Left forelimb (tissue), 1 donor: ENCODE measurements around the gene MAFB.
"Not testable (repeated sequence)": the region's sequence is repeated elsewhere in the genome, so short reads cannot be mapped to it uniquely, and the experiment has no call there.

Experiments
- DNase-seq: peaks from one replicate; pipeline ENCODE4 v3.0.0-alpha.2; 2018; ENCODE audit warnings: low spot score

The MAFB gene

DNA sequence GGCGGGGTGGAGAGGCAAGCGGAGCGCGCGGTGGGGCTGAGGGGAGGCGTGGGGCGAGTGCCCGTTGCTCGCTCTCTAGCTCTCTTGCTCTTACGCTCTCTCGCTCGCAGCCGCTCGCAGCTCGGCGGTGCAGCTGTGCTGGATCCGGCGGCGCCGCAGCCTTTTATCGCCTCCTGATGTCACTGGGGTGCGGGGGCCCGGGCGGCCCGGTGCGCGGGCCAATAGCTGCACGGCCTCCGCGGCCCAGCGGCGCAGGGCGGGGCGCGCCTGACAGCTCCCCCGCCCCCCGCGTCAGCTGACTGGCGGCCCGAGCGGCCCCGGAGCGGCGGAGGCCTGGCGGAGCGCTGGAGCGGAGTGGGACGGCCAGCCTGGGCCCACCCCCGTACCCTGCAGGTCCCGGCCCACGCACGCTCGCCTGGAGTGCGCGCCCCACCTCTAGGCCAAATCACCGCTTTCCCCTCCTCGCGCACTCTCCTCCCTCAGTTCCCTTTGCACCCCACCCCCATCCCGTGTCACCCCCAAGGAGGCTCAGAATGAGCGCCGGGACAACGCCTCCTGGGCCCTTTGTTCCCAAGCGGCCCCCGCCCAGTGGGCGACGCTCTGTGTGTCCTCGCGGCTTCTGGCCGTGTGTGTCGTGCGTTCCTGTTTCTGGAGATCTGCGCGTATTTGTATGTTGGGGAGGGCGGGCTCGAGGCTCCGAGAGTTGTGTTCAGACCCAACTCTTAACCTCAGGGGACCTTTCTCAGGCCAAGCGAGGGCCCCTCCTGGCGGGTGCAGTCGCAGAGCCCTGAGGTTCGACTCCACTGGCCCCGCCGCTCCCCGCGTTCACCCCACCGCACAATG lies at the start of gene MAFB:
MAFB (minus strand) TSS at position 137 of the 843 bp plus-strand sequence. CDS start 386 bp downstream, outside the sequence.
- peak; percentile 96 for DNase-seq

DNA sequence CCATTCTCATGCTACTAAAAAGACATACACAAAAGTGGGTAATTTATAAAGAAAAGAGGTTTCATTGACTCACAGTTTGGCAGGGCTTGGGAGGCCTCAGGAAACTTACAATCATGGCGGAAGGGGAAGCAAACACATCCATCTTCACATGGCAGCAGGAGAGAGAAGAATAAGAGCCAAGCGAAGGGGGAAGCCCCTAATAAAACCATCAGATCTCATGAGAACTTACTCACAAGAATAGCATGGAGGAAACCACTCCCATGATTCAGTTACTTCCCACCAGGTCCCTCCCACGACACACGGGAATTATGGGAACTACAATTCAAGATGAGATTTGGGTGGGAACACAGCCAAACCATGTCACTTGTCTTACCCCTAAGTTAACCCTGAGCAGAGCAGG lies 47.4 kb upstream of the MAFB start:
- not testable (repeated sequence) for DNase-seq

DNA sequence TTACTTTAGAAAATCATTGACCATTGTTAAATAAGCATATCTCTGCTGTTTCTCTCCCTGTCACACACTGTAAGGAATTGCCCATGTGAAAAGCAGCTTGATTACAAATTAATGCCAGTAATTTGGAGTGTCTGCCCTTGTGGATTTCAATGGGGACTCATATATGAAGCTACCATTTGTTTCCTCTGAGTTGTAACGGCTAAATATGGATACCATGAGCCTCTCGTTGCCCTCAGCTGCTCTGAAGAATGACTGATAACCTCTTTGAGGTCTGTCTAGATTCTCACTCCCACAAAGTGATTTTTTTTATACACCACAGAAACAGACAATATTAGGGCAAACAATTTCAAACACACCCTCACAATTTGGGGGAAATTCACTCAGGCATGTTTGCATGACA lies 40.0 kb upstream of the MAFB start:
- no peak for DNase-seq

DNA sequence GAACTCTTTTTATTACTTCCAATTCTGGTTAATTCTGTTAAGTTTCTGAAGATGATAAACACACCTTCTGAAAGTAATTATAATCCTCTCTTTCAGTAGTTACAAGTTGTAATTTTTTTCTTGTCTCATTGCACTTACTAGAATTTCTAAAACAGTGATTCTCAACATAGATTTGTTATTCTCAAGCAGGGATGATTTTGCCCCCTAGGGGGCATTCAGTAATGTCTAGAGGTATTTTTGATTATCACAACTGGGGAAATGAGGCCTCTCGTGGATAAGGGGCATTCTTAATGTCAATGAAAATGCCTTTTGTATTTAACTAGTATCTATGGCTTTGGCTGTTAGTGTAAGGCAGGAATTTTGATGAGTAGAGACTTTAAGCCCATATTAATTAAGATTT lies 39.4 kb upstream of the MAFB start:
- no peak for DNase-seq

DNA sequence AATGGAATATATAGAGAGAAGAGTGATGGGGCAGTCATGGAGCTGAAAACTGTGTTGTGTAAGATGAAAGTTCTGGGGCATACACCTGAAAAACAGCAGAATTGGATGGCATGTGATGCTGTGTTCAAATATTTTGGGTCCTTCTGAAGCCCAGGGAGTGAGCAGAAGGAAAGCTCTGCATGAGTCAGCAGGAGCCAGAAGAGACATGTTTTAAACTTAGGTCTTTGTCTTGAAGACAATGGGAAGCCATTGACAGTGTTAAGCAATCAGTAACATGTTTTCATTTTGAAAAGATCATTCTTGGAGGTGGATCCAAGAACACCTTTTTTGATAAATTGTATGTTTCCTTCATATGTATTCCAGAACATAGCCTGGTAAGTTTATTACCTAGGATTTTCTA lies 38.9 kb upstream of the MAFB start:
- DNase-seq, result no peak

DNA sequence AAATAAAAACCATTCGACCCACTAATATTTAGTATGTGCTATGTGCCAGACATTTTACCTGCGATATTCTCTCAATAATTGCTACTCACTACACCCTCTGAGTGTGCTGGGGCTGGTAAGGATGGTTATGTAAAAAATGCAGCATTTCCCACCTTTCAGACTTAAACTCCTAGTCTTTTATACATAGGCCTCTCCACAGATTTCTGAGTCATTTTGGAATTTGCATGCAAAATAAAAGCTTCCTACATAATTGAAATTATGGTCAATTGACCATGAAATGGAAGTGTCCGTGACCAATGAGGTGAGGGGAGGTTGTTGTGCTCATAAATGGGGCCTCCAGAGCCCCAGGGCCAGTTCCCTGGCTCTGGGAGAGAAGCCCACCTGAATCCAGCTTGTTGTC lies 37.7 kb upstream of the MAFB start:
- DNase-seq, result no peak

DNA sequence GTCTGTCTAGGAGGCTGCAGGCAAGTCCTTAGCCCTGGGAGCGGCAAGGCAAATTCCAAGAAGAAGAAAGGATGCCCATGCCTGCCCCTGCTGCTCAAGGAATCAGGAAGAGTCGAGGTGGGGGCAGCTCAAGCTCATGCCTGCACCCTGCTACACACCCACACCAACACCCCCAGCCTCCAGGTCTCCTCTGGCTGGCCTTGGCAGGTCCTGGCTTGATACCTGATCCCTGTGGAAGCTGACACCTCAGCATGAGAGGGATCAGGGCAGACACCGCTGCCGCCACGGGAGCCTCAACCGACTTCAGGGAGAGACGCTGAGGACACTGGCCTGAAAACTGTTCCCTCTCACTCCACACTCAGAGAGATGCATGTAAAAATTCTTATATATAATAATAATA lies 35.5 kb upstream of the MAFB start:
- no peak for DNase-seq

DNA sequence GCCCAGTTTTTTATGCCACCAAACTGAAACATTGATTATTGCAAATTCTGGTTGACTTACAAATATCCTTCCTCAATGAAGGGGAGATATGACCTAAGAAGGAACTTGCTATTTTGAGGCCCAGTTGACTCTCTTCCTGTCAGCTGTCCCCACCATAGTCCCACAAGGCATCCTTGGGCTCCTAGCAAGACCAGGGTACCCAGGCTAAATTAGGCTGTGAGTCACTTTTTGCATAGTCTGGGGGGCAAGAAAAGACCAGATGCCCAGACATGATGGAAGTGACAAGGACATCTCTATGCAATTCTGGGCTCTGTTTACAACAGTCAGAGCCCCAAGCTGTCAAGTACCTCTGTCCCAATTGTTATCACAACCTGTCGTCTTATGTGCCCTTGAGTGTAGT lies 31.8 kb upstream of the MAFB start:
- DNase-seq, result no peak

DNA sequence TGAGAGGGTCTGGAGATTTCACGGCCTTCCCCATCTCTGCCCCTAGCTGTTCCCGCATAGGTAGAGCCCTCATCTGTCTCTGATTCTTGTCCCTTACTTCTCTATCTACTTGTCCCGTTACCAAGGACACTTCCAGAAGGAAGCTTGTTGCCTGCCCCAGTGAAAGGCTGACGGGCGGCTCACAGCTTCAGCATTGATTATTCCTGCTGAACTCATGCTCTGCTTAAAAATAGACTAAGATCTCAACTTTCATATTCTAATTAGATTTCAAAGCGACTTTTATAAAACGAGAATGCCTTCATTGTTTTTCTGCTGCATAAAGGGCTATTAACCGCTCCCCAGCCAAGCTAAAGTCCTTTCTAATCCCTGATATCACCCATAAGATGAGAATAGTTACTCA lies 31.1 kb upstream of the MAFB start:
- no peak for DNase-seq

DNA sequence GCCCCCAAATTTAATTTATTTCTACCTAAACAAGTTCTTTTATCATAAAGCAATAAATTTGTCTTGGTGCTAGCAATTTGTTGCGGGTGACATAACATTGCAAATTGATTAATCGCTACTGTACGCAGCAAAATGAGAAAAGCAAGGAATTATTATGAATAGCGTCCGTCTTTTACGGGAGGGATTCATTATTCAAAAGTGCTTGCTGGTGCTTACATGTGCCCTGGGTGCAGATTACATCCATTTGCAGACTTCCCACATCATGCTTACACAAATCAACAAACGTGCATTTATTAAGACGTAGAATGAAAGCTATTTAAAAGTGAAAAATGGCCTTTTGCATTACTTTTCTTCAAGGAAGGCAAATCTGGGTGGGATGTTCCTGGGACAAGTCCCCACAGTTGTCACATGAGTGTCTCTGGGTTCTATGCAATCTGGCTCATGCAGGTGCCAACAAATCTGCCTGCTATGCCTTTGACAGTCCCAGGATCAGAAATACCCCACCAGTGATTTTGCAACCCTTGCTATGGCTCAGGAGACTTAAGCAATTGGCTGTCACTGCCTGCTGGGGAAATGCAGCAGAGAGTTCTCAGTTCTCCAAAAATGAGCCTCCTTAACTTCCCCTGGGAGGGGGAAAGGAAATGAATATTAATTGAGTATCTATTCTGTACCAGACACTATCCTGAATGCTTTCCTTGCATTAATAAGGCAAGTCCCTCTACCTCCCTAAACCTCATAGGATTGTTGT lies 30.1 kb upstream of the MAFB start:
- no peak for DNase-seq

DNA sequence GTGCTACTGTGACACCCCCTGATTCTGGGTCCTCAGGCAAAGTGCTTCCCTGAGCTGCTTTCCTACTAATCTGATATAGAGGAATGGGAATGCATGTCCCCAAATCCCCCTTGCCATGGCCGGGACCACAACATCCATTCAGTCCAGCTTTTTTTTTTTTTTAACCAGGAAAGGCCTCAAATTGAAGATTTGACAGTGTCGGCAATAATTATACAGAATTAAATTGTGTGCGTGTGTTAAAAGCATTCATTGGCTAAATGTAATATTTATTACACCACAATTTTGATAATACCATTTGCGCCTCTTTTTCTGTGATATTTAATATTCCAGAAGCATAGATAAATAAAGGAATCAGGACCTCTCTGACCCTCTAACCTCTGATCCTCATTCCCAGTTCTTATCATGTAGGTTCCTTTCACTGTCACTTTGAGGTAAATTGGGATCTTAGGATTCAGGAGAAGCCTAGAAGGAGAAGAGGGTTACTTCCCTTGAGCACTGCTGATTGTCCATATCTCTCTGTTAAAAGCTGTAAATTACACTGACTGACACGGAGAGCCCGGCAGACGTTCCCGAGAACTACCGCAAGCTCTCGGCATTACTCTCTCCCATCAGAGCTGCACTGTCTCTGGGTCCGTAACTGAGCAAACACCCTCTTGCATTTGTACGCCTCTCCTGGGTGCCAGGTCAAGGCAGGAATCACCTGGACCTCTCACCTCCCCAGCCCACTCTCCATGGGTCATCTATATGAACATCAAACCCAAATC lies 29.4 kb upstream of the MAFB start:
- no peak for DNase-seq

DNA sequence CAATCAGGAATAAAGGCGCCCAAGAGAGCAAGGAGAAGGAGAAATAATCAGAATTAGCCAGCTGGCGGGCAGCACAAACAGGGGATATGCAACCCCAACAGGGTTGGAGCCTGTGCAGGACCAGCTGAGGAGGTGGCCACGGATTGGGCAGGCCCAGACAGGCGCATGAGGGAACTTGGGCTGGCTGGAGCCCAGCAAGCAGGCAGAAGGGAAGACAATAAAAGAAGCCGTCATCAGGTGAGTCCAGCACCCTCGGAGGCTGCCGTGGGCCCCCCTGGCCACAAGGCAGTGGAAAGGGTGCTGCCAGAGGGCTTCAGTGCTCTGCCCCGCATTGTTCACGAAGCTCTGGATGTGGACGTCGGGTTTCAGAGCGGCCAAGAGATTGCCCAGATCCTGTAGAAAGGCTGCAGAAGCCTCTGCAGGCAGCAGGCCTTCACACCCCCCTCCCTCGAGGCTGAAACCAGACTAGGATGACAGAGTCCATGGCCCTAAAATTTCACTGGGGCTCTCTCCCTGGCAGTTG lies 28.4 kb upstream of the MAFB start:
- DNase-seq, result no peak

DNA sequence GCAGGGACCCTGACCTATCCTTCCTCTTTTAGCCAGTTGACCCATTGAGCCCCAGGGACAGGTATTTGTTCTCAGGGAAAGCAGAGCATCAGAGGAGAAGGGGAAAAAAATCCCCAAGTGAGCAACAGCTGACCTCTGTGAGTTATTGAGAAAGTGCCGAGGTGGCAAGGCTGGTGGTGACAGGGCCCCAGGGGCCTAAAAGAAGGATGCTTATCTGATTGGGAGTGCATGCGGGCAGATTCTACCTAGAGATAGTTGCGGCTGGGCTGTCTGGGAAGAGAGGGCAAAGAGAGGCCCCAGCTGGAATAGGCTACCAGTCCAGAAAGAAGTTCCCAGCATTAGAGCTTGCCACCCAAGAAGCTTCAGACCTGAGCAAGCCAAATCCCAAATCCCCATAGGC lies 26.5 kb upstream of the MAFB start:
- DNase-seq, result no peak

DNA sequence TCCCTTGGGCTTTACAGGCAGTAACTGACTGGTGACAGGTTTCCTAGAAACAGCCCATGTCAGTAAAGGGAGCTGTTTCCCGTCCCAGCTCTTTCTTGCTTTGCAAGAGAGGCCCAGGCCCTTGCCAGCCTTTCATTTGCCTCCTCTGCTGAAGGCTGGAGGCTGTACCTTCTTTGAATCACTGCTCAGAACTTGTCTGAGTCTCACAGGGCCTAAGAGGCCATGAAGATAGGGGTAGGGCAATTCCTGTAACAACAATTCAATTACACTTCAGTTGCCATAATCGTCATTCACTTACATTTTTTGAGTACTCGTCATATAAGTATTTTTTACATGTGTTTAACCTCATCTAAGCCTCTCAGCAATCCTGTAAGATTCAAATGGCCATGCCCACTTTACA lies 25.9 kb upstream of the MAFB start:
- no peak for DNase-seq

DNA sequence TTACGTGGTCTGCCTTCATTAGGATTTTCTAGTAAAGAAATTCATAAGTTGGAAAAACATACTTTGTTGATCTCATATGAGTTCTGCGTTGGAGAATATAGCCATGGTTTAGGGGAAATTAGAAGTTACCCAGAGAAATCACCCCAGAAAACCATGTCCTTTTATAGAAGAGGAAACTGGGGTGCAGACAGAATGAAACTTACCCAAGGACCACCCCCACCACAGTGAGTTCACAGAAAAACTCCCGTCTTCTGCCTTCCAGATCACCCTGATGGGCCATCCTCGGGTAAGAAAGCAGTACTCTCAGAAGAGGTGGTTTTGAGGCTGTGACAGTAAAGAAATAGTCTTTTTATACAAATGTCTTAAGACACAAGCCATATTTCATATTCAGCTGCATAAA lies 25.1 kb upstream of the MAFB start:
- no peak for DNase-seq

DNA sequence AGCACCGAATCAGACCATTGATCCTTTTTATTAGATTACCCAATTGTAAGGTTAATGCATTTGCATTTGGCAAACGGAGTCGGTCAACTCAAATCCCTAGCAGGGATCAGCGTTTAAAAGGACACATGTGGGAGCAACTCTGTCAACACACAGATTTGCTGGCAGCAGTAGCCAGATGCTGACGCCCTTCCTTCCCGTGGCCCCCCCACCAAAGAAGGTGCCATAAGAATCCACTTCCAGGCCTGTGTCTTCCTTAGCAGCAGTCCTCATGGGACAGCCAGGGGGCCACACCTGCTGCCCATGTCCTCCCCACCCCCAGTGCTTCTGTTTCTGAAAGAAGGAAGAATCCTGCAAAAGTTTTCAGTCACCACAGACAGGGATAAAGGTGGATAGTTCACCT lies 24.5 kb upstream of the MAFB start:
- DNase-seq, result no peak

DNA sequence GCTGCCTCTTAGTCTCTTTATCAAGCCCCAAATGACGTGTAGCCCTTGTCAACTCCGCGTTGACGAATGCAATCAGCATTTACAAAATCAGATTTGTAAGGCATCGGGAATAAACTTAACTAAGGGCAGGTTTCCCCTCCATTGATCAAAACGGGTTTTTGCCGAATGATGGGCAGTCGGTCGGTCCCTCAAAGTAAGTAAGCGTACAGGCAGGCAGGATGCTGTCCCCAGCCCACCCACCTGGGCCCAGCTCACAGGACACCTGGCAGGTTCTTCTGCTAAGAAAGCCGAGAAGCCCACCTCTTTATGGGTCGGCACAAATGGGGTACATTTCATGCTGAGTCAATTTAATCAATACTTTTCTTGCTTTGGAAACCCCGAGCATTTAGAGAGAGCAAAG lies 22.0 kb upstream of the MAFB start:
- no peak for DNase-seq

DNA sequence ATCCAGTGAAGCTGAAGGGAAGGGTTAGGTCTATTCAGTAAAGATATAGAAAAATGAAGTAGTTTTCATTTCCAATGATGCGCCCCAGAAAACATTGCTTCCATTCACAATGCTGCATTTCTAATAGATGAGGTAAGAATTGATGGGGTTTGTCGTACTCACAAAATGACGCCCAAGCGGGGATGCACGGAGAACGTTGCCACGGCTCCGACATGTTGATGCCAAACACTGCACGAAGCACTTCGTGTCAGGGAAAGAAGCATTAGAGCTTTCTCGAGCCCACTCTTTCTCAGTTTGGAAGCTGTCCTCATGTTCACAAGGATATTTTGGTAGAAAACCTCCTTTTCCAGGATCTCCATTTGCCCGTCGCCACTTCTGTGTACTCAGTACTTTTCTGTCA lies 21.6 kb upstream of the MAFB start:
- DNase-seq, result no peak

DNA sequence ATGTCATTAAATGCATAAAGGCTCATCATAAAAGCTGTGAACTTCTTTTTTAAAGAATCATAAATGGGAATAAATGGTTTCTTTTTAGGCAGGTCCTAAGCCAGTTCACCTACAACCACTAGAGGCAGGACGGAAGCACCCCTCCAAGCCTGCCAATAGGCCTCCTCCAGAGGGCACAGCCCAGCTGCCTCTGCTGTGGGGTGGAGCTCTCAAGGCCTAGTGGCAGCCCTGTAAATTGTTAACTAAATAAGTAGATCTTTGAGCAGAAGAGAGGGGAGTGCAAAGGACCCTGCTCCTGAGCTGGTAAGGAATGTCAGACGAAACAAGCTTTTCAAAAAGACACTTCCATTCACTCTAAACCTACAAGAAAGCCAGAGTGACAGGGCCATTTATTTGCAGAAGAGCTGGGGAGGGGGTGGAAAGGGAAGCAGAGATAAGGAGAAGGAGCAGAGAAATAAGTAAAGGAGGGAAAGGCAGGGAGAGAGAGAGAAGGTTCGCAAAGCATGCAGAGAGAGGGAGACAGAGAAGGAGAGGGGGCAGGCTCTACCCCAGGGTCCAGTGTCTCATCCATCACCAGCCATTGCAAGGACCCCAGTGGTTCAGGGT lies 18.0 kb upstream of the MAFB start:
- no peak for DNase-seq

DNA sequence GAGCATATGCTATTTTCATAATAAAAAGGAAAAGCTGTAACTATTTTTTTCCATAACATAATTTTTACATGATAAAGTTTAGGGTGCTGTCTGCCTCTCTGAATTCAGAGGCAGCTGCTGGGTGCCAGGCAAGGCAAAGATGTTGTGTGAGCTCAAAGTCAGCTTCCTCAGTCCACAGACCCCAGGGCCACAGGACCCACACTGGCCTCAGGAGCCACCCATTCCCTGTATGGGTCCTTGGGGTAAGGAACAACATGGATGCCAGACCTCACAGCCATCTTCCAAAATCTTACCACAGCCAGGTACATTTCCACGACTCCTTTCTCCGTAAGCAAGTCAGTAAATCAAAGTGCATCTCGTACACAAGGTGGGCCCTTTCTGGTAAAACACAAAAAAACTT lies 16.4 kb upstream of the MAFB start:
- no peak for DNase-seq

DNA sequence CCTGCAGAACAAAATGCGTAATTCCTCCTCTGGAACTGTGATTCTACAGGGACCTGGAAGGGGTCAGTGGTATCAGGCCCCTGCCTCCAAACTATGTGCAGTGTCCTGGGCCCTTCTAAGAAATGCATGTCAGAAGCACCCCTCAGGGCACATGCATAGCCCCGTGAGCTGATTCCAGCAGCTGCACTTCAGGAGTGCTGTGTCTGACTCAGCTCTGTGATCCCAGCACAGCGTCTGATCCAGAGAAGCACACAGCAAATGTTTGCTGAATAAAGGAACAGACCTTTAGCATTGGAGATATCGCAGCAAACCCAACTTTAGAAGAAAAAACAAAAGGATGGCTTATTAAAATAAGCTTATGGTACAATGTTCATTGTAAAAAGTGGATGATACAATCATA lies 15.8 kb upstream of the MAFB start:
- no peak for DNase-seq

DNA sequence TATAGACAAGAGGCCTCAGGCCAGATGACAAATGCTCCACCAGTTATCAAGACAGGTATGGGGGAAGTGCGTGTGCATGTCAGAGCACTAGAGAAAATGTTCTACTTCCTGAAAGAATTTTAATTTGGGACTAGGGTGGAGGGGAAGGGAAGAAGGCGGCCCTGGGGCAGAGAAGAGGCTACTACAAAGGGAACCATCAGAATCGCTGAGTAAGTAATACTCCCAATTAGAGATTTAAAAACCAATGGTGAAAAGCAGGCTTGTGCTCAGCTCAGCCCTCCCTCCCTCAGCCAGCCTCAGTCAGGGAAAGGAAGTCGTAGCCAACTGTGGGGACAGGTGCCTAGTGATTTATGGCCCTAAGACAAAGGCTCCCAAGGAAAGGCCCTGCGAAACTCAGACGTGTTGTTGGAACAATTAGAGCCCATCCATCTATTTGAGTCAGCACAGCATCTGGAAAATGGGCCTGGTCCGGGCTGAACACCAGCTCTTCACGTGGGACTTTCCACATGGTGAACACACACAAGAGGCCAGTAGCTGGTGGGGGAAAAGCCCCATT lies 15.0 kb upstream of the MAFB start:
- no peak for DNase-seq
